Stimulated activated CD8-positive, alpha-beta memory T cell treated with anti-CD3 and anti-CD28 coated beads, Interleukin-15, amount 100 ng/mL, for 4 hours (primary cell): Measurements from ENCODE around the gene MCEMP1.

Experiments used
- DNase-seq, 2 donors: peaks; one replicate each; pipeline ENCODE4 v3.0.0-alpha.2; 2020; ENCODE audit warnings: low read depth in 2 of 2

Gene MCEMP1

DNA sequence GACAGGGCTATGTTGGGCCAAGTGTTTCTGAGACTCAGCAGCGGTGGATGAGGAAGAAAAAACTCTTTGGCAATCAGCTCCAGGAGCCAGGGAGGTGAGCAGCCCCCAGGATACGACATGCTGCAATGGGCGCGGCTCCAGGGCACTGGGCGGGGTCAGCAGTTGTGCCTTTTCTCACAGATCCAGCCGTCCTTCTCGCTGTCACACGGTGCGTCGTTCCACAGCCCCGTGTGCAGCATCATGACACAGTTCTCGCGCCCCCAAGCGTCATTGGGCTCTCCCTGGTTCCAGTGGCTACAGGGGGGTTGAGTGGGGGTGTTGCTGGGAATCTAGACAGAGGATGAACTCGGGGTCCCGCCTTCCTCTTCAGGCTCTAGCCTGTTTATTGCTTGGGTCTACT is 52.3 kb downstream of the MCEMP1 start:
- DNase-seq, result no peak
